ENCODE results near the gene B3GALT4.
A peak's percentile ranks its signal among the peaks of the same experiment; 100 is the strongest.
"Not testable (repeated sequence)": the region's sequence is repeated elsewhere in the genome, so short reads cannot be mapped to it uniquely, and the experiment has no call there.

Gene B3GALT4

DNA sequence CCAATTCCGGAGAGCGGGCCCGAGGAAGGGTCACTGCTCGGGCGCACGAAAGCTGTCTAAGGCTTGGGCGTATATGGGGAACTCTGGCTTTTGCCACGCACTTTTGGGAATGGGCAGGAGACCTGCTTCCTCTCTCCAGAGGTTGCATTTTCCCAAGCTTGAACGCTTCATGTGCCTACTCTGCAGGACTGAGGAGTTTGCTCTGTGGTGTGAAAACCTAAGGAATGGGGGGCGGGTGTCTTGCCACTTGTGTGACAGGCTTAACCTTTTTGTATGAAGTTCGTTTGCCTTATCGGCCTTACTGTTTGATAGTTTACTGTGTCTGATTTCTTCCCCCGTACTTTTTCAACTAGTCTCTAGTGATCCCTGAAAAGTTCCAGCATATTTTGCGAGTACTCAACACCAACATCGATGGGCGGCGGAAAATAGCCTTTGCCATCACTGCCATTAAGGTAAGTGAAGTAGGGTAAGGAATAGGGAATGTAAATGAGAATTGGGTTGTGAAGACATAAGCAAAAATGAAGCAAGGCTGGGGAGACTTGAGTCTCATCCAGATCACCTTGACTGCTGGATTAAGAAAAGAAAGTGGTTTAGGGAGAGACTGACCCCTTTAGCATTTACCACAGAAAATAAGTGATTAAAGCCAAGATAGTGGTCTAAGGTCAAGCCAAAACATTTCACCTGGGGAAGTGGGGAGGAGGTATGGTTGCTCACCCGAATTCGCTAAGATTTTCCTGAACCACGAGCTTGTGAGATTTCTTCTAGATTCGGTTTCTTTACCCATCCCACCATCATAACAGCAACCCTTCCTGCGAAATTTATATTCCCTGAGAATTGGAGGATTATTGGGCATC, 4.4 kb upstream of the B3GALT4 start:
- no peak for DNase-seq

- no peak for DNase-seq
These were observed 3.6 kb upstream of the B3GALT4 start for GRCh38 chr6:33273129-33273923.

DNA sequence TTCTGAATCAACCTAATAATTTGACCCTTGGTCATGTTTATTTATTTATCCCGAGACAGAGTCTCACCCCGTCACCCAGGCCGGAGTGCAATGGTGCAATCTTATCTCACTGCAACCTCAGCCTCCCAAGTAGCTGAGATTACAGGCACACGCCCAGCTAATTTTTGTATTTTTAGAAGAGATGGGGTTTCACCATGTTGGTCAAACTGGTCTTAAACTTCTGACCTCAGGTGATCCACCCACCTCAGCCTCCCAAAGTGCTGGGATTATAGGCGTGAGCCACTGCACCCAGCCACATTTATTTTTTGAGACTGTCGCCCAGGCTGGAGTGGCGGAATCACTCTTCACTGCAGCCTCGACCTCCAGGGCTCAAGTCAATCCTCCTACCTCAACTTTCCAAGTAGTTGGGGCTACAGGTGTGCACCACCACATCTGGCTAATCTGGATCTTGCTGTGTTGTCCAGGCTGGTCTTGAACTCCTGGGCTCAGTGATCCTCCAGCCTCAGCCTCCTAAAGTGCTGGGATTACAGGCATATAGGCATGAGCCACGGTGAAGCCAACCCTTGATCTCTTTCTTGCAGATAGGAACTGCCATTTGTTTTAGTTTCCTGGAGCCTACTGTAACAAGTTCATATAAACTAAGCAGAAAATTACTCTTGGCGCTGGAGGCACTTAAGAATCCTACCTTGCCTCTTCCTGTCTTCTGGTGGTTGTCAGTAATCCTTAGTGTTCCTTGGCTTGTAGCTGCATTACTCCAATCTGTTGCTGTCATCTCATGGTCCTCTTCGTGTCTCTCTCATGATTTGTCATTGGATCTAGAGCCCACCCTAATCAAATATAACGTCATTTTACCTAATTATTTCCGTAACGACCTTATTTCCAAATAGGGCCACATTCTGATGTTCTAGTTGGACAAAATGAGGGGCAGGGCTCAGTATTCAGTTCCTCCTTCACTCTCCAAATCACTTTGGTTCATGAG, 2.7 kb upstream of the B3GALT4 start:
- DNase-seq, result no peak

DNA sequence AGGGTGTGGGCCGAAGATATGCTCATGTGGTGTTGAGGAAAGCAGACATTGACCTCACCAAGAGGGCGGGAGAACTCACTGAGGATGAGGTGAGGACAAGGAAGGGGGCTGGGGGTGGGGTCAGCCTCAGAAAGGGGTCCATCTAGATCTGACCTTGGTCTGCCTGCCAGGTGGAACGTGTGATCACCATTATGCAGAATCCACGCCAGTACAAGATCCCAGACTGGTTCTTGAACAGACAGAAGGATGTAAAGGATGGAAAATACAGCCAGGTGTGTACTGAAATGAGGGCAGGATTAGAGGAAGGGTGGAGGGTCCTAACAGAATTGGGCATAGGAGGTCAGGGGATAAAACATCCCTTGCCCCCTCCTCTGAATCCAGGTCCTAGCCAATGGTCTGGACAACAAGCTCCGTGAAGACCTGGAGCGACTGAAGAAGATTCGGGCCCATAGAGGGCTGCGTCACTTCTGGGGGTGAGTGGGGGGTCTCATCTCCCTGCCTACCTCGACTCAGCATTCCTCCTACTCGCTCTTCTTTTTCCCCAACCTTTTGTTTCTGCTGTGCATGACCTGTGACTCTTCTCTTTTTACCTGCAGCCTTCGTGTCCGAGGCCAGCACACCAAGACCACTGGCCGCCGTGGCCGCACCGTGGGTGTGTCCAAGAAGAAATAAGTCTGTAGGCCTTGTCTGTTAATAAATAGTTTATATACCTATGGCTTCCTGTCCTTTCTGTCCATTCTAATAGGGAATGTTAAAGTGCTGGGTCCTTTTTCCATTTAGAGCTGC, 935 bp upstream of the B3GALT4 start:
- not testable (repeated sequence) for DNase-seq

GRCh38 chr6:33276581-33276863, 401 bp upstream of the B3GALT4 start:
- DNase-seq, result no peak

- DNase-seq, result no peak
These were observed 904 bp downstream of the B3GALT4 start for GRCh38 chr6:33277663-33278391.

- no peak for DNase-seq
These were observed 1.4 kb downstream of the B3GALT4 start for GRCh38 chr6:33278392-33278741.

DNA sequence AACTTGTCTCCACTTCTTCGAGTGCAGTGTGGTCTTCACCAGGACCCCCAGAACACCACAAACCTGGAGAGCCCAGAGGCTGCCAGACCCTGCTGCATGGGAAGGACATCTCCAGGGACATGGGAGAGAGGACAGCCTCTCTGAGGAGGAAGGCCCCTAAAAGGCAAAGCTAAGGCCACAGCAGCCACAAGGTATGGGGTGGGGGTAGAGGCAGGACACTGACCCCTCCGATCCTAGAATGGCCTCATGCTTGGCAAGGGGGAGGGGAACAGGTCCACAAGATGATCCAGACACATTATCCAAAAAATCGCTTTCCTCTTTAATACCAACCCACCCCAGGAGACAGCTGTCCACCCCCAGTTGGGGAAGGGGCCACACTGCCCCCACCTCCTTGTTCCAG, 1.9 kb downstream of the B3GALT4 start:
- no peak for DNase-seq

DNA sequence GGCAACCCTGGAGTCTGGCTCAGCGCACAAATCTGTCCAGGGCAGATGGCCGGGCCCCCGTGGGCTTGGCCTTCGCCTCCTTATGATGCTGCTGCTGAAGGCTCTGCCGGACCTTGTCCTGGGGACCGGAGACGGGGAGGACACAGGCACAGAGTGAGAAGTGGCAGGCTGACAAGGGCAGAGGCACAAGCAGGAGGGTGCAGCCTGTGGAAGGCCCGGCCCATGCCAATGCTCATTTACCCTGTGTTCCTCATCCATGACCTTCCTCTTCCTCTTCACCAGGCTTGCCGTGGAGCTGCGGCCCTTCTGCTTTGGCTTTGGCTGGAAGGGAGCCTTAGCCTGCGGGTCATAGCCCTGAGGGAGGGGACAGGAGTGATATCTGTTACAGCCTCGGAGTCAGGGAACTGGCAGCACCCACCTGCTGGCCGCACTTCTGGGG, 2.4 kb downstream of the B3GALT4 start:
- no peak for DNase-seq

- DNase-seq, result peak; percentile 51
These were observed 3.1 kb downstream of the B3GALT4 start for GRCh38 chr6:33279971-33280511.

GRCh38 chr6:33280539-33280938, 3.6 kb downstream of the B3GALT4 start:
- DNase-seq, result no peak

DNA sequence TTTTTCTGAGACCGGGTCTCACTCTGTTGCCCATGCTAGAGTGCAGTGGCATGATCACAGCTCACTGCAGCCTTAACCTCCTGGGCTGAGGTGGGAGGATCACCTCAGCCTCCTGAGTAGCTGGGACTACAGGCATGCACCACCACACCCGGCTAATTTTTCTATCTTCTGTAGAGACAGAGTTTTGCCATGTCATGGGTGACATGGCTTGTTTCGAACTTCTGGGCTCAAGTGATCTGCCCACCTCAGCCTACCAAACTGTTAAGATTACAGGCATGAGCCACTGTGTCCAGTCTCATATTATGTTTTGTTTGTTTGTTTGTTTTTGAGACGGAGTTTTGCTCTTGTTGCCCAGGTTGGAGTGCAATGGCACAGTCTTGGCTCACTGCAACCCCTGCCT, 8.3 kb downstream of the B3GALT4 start:
- not testable (repeated sequence) for DNase-seq

- no peak for DNase-seq
These were observed 10.3 kb downstream of the B3GALT4 start for GRCh38 chr6:33286946-33287914.

DNA sequence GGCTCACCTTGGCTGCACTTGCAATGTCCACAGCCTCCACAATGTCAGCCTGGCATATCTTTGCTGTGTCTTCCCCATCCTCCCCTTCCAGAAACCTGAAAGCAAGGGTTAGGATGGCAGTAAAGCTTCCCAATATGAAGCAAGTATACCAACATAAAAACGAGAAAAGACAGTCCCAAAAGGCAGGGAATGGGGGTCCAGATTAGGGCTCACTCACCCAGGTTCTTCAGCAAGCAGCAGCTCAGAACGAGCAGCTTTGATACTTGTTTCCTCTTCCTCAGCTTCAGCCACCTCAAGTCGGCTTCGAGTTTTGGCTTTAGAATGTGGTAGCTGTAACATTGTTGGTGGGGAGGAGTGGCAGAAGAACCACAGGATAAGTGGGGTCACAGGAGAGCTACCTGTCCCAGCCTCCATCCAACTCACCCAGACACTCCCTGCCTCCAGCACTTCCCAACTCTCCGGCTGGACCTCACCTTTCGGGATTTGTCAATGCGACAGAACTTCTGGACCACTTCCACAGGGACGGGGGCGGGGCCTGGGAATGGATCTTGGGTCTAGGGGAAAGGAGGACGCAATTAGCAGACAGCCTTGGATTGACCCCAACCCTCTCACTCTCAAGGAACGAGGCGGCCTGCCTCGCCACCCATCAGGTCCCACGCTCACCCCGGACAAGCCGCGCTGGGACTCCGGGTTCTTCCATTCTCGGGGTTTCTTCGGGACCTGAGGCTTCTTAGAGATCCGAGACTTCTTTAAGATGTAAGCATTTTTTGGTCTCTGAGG, 11.4 kb downstream of the B3GALT4 start:
- DNase-seq, result no peak

DNA sequence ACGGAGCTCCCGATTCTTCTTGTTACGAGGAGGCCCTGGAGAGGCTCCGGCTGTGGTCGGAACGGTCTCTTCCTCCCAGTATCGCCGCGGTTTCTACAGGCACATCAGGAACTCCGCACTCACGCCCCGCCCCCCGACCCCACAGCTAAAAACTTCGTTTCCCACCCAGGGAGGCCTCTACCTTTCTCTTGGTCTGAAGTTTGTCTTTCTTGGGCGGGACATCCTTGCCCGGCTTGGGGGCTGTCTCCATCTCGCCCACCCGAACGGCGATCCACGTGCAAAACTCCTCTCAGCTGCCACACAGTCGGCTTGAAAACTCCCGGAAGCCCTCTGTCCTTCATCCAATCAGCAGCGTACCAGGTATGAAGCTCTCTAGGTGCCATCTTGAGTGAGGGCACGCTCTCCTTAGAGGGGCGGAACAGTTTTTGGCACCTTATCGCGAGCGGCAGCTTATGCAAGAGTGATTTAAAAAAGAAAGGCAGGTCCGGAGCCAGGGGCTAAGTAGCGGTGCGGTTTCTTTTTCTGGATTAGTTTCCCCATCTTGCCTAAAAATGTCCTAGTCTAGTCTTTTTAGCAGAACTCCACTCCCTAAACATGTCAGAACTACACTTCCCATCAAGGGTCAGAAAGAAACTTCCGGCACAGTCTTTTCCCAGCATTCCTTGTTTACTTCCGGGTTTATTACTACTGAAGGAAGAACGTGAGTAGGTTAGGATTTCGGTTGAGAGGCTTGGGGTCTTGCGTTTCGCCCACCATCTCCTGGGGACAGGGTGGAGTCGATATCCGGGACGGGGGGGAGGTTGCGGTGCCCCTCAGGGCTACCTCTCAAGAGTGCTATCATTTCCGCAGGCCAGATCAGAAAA, 12.2 kb downstream of the B3GALT4 start, which contains the start of the genes PFDN6 and WDR46:
Gene PFDN6 (plus strand): TSS at position 681 of the 863 bp plus-strand sequence. CDS start 256 bp downstream, outside the sequence.
Gene WDR46 (minus strand): TSS at position 319 of the 863 bp plus-strand sequence. CDS start 69 bp downstream, at position 250.
- peak; percentile 69 for DNase-seq

DNA sequence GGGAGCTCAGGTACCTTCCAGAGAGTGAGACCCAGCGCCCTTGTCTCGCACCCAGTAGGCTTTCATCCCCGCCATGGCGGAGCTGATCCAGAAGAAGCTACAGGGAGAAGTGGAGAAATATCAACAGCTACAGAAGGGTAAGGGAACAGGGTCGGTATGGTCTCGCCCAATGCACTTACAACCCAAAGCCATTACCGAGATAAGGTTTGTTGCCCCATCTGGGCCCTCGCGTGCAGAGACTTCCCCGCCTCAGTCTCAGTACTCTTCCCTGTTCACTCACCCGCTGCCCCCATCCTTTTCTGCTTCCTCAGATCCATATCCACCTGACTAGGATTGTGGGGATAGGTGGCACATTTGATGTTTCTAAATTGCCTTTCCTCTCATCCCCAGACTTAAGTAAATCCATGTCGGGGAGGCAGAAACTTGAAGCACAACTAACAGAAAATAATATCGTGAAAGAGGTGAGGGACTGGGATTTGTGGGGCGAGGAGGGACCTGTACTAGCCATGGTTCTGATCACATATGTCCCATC, 12.9 kb downstream of the B3GALT4 start:
- DNase-seq, result no peak

- no peak for DNase-seq
These were observed 13.5 kb downstream of the B3GALT4 start for GRCh38 chr6:33290459-33290858.
